ENCODE measurements around the gene KCNS3.
"Not testable (repeated sequence)": the region's sequence is repeated elsewhere in the genome, so short reads cannot be mapped to it uniquely, and the experiment has no call there.

The KCNS3 gene

DNA sequence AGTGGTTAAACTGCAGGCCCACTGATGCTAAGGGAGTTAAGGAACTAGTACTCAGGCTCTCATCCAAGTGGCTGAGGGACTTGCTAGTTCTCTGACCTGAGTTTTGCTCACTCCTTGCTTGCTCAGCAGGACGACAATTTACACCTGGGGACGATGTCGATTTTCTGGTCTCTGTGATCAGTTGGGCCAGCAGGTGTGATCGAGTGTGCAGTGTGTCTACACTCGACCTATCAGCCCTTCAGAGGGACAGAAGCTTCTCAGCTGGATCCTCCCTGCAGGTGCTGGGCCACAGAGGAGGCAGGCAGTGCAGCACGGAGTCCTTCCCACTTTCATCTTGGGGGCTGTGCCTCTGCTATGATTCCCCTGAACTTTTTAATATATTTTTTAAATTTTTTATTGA is 71.5 kb downstream of the KCNS3 start:
- DNase-seq, result no peak

DNA sequence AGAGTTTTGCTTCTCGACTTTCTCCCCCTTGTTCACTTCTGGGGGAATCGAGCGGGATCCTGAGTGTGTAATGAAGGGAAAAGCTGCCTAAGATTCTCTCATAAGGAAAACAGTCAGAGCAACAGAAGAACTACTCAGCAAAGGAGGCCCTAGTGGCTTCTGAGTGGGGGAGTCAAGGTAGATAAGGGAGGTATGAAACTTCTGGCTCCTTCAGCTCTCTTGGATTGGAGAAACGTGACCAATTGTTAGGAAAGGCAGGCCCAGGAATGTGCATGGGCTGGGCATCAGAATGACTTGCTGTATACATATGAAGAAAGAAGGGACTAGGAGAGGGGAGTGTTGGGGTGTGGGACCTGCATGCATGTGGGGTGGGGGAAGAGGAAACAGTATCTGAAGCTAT is 73.1 kb downstream of the KCNS3 start:
- DNase-seq, result no peak

DNA sequence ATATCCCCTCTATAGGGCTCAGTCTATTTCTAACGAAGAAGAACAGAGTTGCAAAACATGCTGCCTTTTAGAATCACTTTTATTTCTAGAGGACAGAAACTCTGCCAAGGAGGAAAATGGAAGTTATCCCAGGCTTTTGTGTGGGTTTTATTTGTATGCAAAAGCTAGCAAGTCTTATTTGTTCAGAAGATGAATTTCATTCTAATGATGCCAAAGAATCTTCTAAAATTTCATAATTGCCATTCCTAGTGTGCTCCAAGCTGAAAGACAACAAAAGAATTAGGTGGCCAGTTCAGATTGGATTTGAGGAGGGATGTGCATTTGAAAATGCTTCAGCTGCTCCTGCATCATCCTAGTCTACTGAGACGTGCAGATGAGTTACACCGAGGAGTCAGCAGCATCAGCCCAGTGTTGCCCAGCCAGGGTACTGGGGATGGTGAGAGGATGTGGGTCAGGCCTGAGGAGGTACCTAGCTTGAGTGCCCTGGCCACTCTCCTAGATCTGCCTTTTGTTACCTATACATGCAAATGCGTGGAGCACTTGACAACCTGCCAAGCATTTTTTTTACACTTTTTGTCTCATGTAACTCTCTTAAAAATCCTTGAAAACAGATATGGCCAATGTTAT is 80.1 kb downstream of the KCNS3 start:
- no peak for DNase-seq

DNA sequence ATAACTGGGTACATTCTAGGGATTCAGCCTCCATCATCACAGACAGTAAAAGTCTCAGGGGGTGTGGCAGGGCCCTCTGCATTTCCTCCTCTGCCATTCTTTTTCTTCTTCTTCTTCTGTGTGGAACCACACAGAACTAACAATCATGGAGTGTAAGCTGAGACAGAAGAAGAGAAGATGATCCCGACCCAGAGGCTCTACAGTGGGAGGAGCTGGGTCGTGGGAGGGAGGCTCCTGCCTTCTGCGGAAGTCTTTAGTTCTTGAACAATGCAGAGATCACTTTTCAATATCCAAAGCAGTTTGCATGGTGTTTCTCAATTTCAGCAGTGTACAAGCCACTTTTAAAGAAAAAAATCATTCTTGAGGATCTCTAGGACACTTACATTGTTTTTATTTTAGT is 80.9 kb downstream of the KCNS3 start:
- DNase-seq, result no peak

DNA sequence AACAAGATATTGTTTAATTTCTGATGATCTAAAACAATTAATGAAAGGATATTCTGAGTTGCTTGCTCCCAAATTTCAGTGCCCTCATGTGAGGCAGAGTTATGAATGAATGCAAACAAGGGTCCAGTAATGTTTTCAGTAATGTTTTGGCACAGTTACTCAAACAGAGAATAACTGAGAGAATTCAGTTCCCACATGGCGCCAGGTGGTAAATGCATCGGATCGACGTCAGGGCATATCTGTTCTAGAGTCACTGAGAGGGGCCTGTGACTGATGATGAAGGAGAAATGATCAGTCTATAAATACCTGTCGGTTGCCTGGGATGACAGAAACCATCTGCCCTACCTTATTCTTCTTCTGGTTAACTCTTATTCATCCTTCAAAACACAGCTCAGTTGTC is 81.4 kb downstream of the KCNS3 start:
- no peak for DNase-seq

DNA sequence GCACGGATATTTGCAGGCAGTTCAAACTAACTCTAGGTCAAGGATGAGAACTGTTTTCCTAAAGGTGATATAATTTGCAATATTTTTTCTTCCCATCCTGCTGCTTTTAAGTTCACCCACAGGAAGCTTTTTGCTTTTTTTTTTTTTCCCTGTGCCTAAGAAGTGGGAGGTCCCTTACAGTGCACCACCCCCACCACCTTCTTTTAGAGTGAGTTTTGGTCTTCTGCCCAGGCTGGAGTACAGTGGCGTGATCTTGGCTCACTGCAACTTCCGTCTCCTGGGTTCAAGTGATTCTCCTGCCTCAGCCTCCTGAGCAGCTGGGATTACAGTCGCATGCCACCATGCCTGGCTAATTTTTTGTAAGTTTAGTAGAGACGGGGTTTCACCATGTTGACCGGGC is 82.5 kb downstream of the KCNS3 start:
- no peak for DNase-seq

DNA sequence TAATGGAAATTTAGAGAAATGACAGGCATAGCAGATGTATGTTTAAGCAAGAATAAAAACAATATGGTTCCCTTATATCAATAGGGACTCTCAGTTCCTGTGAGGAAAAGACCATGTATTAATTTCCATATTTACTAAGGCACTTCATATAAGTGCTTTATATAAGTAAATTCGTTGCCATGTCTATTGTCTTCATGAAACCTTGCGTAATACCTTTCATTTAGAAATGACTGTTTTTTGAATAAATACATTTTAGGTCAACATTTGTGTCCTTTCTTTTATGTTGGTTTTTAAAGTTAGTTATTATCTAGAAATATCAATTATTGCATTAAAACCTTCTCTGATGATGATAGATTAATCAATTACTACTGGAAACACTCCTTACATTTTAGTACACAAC is 83.3 kb downstream of the KCNS3 start:
- DNase-seq, result no peak

DNA sequence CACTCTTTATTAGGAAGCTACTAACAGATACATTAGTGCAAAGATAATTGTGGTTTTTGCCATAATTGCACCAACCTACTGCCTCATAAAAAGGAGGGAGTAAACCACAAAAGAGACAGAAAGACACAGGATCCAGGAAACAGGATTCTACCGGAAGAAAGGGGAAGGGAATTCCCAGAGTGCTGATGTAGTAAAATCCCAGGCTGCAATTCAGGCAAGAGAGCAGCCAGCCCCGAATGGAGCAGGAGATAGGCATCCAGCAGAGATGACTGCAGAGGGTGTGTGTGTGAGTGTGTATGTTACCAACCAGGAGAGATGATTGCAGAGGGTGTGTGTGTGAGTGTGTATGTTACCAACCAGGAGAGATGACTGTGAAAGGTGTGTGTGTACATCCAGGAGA is 84.4 kb downstream of the KCNS3 start:
- DNase-seq, result no peak

DNA sequence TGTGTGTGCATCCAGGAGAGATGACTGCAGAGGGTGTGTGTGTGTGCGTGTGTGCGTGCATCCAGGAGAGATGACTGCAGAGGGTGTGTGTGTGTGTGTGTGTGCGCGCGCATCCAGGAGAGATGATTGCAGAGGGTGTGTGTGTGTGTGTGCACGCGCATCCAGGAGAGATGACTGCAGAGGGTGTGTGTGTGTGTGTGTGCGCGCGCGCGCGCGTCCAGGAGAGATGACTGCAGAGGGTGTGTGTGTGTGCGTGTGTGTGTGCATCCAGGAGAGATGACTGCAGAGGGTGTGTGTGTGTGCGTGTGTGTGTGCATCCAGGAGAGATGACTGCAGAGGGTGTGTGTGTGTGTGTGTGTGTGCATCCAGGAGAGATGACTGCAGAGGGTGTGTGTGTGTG is 85.1 kb downstream of the KCNS3 start:
- not testable (repeated sequence) for DNase-seq

DNA sequence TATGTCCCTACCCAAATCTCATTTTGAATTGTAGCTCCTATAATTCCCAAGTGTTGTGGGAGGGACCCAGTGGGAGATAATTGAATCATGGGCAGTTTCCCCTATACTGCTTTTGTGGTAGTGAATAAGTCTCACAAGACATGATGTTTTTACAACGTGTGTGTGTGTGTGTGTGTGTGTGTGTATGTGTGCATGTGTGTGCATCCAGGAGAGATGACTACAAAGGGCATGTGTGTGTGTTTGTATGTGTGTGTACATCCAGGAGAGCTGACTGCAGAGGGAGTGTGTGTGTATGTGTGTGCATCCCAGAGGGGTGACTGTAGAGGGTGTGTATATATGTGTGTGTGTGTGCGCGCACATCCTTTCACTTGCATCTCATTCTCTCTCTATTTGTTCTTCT is 86.7 kb downstream of the KCNS3 start:
- DNase-seq, result no peak

DNA sequence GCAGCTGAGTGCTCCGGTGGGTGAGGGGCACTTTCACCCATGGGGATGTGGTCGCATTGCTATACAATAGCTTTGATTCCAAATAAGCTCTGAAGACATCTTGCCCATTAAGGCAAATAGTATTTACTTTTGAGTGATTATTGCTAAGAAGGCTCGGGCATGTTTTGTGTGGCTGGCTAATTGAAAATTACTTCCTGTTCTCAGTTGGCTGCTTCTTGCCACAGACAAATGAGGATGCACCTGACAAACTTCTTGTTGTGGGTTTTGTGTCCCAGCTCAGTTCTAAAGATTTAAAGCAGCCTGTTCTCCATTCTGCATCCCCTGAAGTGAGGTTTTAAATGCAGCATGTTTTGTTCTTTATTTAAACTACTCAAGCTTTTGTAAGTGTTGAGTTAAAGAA is 88.3 kb downstream of the KCNS3 start:
- DNase-seq, result no peak

DNA sequence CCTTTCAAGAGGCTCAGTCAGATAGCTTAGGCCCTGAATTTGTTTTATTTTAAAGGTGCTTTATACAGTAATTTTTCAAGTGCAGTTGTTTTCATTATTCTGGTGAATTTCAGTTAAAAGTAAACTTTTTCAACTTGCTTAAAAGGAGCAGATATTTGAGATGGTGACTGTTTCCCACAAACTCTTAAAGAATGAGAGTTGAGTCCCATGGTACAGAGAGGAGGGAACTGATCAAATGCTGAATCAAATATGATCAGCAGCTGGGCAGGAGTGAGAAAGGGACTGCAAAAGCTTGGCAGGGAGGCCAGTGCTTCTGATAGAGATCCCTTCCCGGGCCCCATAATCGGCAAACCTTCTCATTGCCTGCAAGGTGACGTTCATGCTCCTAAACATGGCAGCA is 91.2 kb downstream of the KCNS3 start:
- no peak for DNase-seq

DNA sequence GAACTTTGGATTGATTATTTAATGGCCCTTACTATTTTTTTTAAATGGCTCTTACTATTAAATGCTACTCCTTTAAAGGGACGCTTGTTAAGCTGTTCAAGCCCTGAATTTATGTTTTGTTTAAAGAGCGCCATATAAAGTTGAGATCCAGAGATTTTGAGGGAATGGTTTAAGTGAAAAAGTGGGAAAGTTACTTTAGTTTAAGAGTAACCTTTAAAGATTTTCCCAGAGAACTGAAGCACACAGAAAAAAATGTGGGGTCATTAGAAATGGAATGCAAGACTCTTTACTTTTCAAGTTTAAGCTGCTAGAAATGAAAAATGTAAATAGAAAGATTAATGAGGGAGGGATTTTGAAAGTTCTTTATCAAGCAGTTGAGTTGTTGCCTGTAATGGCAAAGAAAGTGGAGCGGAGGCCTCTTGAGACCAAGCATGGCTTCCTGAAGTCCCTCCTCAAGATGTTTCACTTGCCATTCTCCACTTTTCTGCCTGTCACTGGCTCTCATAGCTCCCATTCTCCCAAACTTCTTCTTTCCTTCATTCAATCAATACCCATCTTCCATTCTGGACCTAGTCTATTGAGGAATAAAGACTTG is 93.2 kb downstream of the KCNS3 start:
- no peak for DNase-seq

DNA sequence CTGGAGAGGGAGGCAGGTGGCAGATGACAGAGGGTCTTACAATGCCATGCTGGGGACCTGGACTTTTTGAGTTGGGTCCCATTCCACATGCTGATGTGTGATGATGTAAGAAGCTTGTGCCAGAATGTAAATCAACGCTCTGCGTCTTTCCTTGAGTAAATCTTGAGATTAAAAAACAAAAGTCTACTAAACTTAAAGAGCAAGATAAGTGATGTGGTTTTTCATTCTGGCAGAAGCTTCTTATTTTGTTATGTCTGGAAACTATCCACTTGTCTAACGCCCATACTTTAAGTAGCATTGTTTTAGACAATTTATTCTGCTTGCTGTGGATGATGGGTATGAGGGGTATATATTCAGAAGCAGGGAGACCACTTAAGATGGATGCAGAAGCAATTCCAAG is 94.5 kb downstream of the KCNS3 start:
- no peak for DNase-seq

DNA sequence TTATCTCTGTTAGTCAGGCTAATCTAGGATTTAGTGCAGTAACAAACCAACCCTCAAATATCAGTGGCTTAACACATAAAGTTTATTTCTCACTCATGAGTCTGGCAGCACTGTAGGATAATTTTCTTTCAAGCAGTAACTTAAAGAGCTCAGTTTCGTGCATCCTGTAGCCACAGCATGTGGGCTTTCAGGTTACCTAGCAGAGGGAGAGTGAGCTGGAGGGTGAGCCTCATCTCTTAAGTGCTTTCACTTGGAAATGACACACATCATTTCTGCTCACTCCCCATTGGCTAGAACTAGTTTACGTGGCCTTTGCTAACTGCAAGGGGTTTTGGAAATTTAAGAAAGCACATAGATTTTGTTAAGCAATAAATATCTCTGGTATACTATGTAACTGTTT is 96.9 kb downstream of the KCNS3 start:
- no peak for DNase-seq

DNA sequence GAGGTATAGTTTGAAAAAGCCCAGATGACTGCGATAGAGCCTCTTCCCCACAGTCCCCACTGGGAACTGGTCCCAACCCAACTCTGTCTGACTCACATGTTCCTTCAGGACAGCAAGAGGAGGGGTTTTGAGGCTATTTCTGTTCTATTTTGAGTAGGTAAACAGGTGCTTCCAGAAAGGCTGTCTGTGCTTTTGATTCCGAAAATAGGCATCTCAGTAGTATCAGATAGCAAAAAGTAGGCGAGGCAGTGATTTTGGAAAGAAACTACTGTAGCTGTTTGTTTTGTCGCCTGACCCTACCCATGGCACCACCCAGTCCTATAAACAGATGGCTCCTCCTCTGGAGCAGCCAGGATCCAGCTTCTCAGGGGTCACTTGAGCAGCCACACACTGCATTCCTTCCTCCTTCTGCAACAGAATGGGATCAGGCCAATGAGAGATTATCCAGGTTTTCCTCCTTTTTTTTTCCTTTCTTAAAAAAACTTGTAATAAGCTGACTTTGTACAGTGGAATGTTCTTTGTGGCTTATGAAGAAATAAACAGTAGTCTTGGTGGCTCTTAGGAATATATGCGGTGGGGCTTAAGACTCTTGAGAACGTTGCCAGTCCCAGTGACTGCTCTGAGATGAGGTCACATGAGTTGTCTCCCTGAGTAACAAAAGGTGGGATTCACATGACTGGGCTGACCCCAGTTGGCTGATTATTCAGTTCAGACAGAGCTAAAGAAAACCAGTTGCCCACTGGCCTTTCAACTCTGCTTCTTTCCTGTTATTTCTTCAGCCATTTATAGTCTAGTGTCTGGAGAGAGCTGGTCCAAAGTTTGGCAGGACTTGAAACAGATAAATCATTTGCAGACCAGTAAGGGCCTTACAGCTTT is 98.6 kb downstream of the KCNS3 start:
- DNase-seq, result no peak

DNA sequence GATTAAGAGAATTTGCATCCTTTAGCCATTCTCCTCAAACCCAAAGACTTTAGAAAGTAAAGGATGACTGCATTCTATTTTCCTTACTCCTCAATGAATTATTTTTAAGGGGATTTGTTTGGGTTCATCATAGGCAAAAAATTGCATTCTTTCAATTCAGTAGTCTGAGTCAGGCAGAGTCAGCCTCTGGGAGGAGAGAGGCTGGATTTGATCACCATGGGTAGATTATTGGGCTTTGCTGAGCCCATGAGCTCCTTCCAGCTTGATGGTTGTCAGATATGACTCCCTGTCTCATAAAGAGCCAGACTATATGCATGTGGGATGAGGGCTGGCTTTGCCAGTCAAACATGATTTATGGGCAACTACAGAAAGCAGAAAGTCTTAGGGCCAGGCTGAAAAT is 101.2 kb downstream of the KCNS3 start:
- DNase-seq, result no peak

DNA sequence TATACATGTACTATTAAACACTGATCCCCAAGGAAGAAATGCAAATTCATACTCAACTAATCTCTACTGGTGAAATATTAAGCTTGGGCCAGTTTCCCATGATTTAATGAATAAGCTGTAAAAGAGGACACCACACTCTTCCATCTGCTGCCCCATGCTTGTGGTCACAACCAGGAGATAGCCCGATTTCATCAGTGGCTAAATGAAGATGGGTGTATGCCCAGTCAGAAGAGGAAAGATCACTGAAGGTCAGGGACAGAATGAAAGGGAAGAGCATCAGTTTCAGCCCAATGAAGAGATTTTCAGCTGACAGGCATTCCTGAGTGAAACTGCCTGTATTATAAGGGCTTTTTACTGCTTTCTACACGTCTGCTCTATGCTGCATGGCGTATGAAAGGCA is 103.5 kb downstream of the KCNS3 start:
- no peak for DNase-seq
